Body of pancreas (tissue), 4 donors: ENCODE results near the gene SORCS2.

Experiments used
- CTCF ChIP-seq, 7 experiments: fragments of 450-650 bp in 4 of 7; fragments of 200-600 bp in 3 of 7; sonication (generic) in 3 of 7; IDR thresholded peaks; one replicate each; pipeline ENCODE4 v1.5.1; 2016 to 2019; ENCODE audit warnings: antibody characterized with exemption in 7 of 7
- POLR2A ChIP-seq, 3 donors: fragments of 450-650 bp; IDR thresholded peaks; one replicate each; pipeline ENCODE4 v1.6.1; 2016; ENCODE audit warnings: antibody characterized with exemption in 3 of 3, mild to moderate bottlenecking in 2 of 3

DNA sequence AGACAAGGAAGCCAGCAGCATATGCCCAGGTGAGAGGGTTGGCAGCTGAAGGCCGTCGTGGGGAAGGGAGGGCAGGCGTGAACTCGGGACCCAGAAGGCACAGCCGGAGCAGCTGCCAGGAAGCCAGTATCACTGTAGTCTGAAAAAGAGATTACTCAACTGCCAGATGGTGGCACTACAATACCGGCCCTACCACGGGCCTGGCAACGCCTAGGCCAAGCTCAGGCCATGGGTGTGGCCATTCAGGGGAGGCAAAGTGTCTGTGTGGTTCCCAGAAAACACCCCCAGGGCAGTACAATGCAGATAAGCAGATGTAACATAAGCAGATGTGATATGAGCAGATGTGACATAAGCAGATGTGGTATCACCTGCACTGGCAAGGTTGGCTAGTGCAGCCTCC, 511.4 kb downstream of the SORCS2 start:
- TF ChIP-seq CTCF (IDR thresholded peaks at IDR 0.05): no peak
- TF ChIP-seq POLR2A (IDR thresholded peaks at IDR 0.05): no peak
